Skin epidermis (tissue), 12 donors: ENCODE measurements around the gene SLAMF7.
A peak's percentile ranks its signal among the peaks of the same experiment; 100 is the strongest.
"Not testable (repeated sequence)": the region's sequence is repeated elsewhere in the genome, so short reads cannot be mapped to it uniquely, and the experiment has no call there.

Source experiments
- H3K27ac ChIP-seq, 21 experiments: fragments of 200-600 bp; sonication (generic) in 11 of 21; one replicate each; pipeline ENCODE4 v1.5.0; 2020; ENCODE audit warnings: mild to moderate bottlenecking in 3 of 21, inconsistent platforms in 2 of 21, moderate library complexity in 2 of 21
- H3K4me3 ChIP-seq, 7 experiments: fragments of 200-600 bp; sonication (generic) in 2 of 7; one replicate each; pipeline ENCODE4 v1.5.0; 2020; ENCODE audit warnings: inconsistent platforms in 2 of 7, mild to moderate bottlenecking in 2 of 7, moderate library complexity in 1 of 7

SLAMF7 gene

GRCh38 chr1:160716013-160716412, 23.0 kb upstream of the SLAMF7 start:
- Histone ChIP-seq H3K4me3 (no peak overlapping the region), H3K27ac (no peak overlapping the region)

GRCh38 chr1:160717306-160717705, 21.7 kb upstream of the SLAMF7 start:
- Histone ChIP-seq H3K27ac (no peak overlapping the region), H3K4me3 (no peak overlapping the region)

GRCh38 chr1:160718210-160718609, 20.8 kb upstream of the SLAMF7 start:
- Histone ChIP-seq H3K27ac (no peak overlapping the region), H3K4me3 (no peak overlapping the region)

GRCh38 chr1:160720356-160721085, 18.5 kb upstream of the SLAMF7 start:
- no peak overlapping the region for H3K27ac ChIP-seq
- no peak overlapping the region for H3K4me3 ChIP-seq

- no peak overlapping the region for H3K27ac ChIP-seq
These were observed 17.6 kb upstream of the SLAMF7 start for GRCh38 chr1:160721473-160721872.

GRCh38 chr1:160722726-160723125, 16.3 kb upstream of the SLAMF7 start:
- Histone ChIP-seq H3K4me3 (no peak overlapping the region), H3K27ac (no peak overlapping the region)

More at GRCh38 chr1:160721473-160721872, 17.6 kb upstream of the SLAMF7 start:
- no peak overlapping the region for H3K4me3 ChIP-seq

- H3K27ac ChIP-seq: no peak overlapping the region
- no peak overlapping the region for H3K4me3 ChIP-seq
These were observed 15.7 kb upstream of the SLAMF7 start for GRCh38 chr1:160723332-160723731.

GRCh38 chr1:160724465-160725242, 14.4 kb upstream of the SLAMF7 start:
- H3K4me3 ChIP-seq: peak overlapping the region in 1 of 7 experiments; percentile 9
- no peak overlapping the region for H3K27ac ChIP-seq

GRCh38 chr1:160726114-160726497, 12.9 kb upstream of the SLAMF7 start:
- Histone ChIP-seq H3K27ac (peak overlapping the region in 6 of 21 experiments; percentile 9 to 67 (median 28)), H3K4me3 (no peak overlapping the region)

GRCh38 chr1:160726498-160727315, 12.3 kb upstream of the SLAMF7 start:
- no peak overlapping the region for H3K4me3 ChIP-seq
- H3K27ac ChIP-seq: peak overlapping the region in 11 of 21 experiments; percentile 9 to 67 (median 41)

- Histone ChIP-seq H3K4me3 (no peak overlapping the region), H3K27ac (peak overlapping the region in 8 of 21 experiments; percentile 9 to 67 (median 41))
These were observed 11.8 kb upstream of the SLAMF7 start for GRCh38 chr1:160727316-160727640.

- not testable (repeated sequence) for H3K4me3 ChIP-seq
These were observed 7.5 kb upstream of the SLAMF7 start for GRCh38 chr1:160731564-160731963.

GRCh38 chr1:160731990-160732389, 7.1 kb upstream of the SLAMF7 start:
- Histone ChIP-seq H3K27ac (no peak overlapping the region), H3K4me3 (no peak overlapping the region)

More at GRCh38 chr1:160731564-160731963, 7.5 kb upstream of the SLAMF7 start:
- H3K27ac ChIP-seq: not testable (repeated sequence)

GRCh38 chr1:160733898-160734297, 5.1 kb upstream of the SLAMF7 start:
- Histone ChIP-seq H3K4me3 (no peak overlapping the region), H3K27ac (no peak overlapping the region)

GRCh38 chr1:160734301-160734700, 4.7 kb upstream of the SLAMF7 start:
- Histone ChIP-seq H3K27ac (no peak overlapping the region), H3K4me3 (no peak overlapping the region)

GRCh38 chr1:160738271-160738670, 776 bp upstream of the SLAMF7 start:
- H3K27ac ChIP-seq: peak overlapping the region in 1 of 21 experiments; percentile 88
- no peak overlapping the region for H3K4me3 ChIP-seq

- Histone ChIP-seq H3K27ac (peak overlapping the region in 7 of 21 experiments; percentile 43 to 88 (median 48)), H3K4me3 (peak overlapping the region in 3 of 7 experiments; percentile 10 to 19 (median 17))
These were observed 1.2 kb downstream of the SLAMF7 start for GRCh38 chr1:160740133-160740688.

- H3K27ac ChIP-seq: peak overlapping the region in 6 of 21 experiments; percentile 13 to 88 (median 46)
- peak overlapping the region in 1 of 7 experiments; percentile 4 for H3K4me3 ChIP-seq
These were observed 2.0 kb downstream of the SLAMF7 start for GRCh38 chr1:160741092-160741501.

GRCh38 chr1:160741612-160742348, 2.7 kb downstream of the SLAMF7 start:
- Histone ChIP-seq H3K4me3 (peak overlapping the region in 1 of 7 experiments; percentile 4), H3K27ac (peak overlapping the region in 7 of 21 experiments; percentile 4 to 88 (median 43))
